NCI-H524 (cell line): Measurements from ENCODE around the gene RAI1.

Source experiments
- DNase-seq, 2 experiments: peaks; one replicate each; lab custom pipeline; 2025; lab: John Stamatoyannopoulos, UW

Gene RAI1

GRCh38 chr17:17845046-17845775 is 164.0 kb downstream of the RAI1 start:
- DNase-seq, result no peak

GRCh38 chr17:17846003-17846402 is 164.7 kb downstream of the RAI1 start:
- no peak for DNase-seq

- DNase-seq, result no peak
Observed at GRCh38 chr17:17846645-17847044, 165.4 kb downstream of the RAI1 start.

GRCh38 chr17:17847118-17847689 is 165.9 kb downstream of the RAI1 start:
- DNase-seq, result no peak

GRCh38 chr17:17847726-17848125 is 166.5 kb downstream of the RAI1 start:
- DNase-seq, result no peak

GRCh38 chr17:17848311-17849082 is 167.2 kb downstream of the RAI1 start:
- DNase-seq, result no peak

- no peak for DNase-seq
Observed at GRCh38 chr17:17849147-17849820, 168.0 kb downstream of the RAI1 start.

GRCh38 chr17:17849845-17850373 is 168.7 kb downstream of the RAI1 start:
- DNase-seq, result peak; percentile 31 to 47

GRCh38 chr17:17851103-17852002 is 170.1 kb downstream of the RAI1 start:
- no peak for DNase-seq

- no peak for DNase-seq
Observed at GRCh38 chr17:17852930-17853329, 171.7 kb downstream of the RAI1 start.

- DNase-seq, result no peak
Observed at GRCh38 chr17:17853811-17854447, 172.7 kb downstream of the RAI1 start.

- DNase-seq, result no peak
Observed at GRCh38 chr17:17855976-17856375, 174.7 kb downstream of the RAI1 start.

GRCh38 chr17:17856386-17856785 is 175.1 kb downstream of the RAI1 start:
- no peak for DNase-seq

- no peak for DNase-seq
Observed at GRCh38 chr17:17857496-17857895, 176.2 kb downstream of the RAI1 start.

GRCh38 chr17:17859909-17860765 is 178.9 kb downstream of the RAI1 start:
- DNase-seq, result peak; percentile 48 to 64

- no peak for DNase-seq
Observed at GRCh38 chr17:17860766-17861107, 179.5 kb downstream of the RAI1 start.
